ENCODE results near the gene PDE11A.

Gene PDE11A

GRCh38 chr2:177584030-177584692, 488.4 kb downstream of the PDE11A start:
- TF ChIP-seq CTCF (IDR thresholded peaks at IDR 0.05; ENCODE audit: extremely low read depth, insufficient read depth, missing control alignments) = no peak
- no peak for DNase-seq (ENCODE audit: low spot score)
- in situ Hi-C loops (cut with MboI; ENCODE audit: low pct_unique_long_range_greater_than_20kb, low sequenced_read_pairs, unreplicated experiment) = no loop called here

GRCh38 chr2:177582000-177582399, 490.6 kb downstream of the PDE11A start:
- in situ Hi-C loops (cut with MboI; ENCODE audit: low pct_unique_long_range_greater_than_20kb, low sequenced_read_pairs, unreplicated experiment) = no loop called here
- no peak for DNase-seq (ENCODE audit: low spot score)
- no peak for TF ChIP-seq CTCF (IDR thresholded peaks at IDR 0.05; ENCODE audit: extremely low read depth, insufficient read depth, missing control alignments)

- no peak for TF ChIP-seq CTCF (IDR thresholded peaks at IDR 0.05; ENCODE audit: extremely low read depth, insufficient read depth, missing control alignments)
- DNase-seq (ENCODE audit: low spot score) = no peak
- in situ Hi-C loops (cut with MboI; ENCODE audit: low pct_unique_long_range_greater_than_20kb, low sequenced_read_pairs, unreplicated experiment) = no loop called here
These were observed 493.0 kb downstream of the PDE11A start for GRCh38 chr2:177579486-177580036.

GRCh38 chr2:177578454-177578853, 494.1 kb downstream of the PDE11A start:
- no peak for DNase-seq (ENCODE audit: low spot score)
- in situ Hi-C loops (cut with MboI; ENCODE audit: low pct_unique_long_range_greater_than_20kb, low sequenced_read_pairs, unreplicated experiment) = no loop called here
- no peak for TF ChIP-seq CTCF (IDR thresholded peaks at IDR 0.05; ENCODE audit: extremely low read depth, insufficient read depth, missing control alignments)

GRCh38 chr2:177577075-177577474, 495.5 kb downstream of the PDE11A start:
- in situ Hi-C loops (cut with MboI; ENCODE audit: low pct_unique_long_range_greater_than_20kb, low sequenced_read_pairs, unreplicated experiment) = no loop called here
- TF ChIP-seq CTCF (IDR thresholded peaks at IDR 0.05; ENCODE audit: extremely low read depth, insufficient read depth, missing control alignments) = no peak

GRCh38 chr2:177575358-177575757, 497.2 kb downstream of the PDE11A start:
- in situ Hi-C loops (cut with MboI; ENCODE audit: low pct_unique_long_range_greater_than_20kb, low sequenced_read_pairs, unreplicated experiment) = no loop called here
- no peak for TF ChIP-seq CTCF (IDR thresholded peaks at IDR 0.05; ENCODE audit: extremely low read depth, insufficient read depth, missing control alignments)
- no peak for DNase-seq (ENCODE audit: low spot score)

More at GRCh38 chr2:177577075-177577474, 495.5 kb downstream of the PDE11A start:
- no peak for DNase-seq (ENCODE audit: low spot score)

All from GM13977 (cell line).